Activated CD4-positive, alpha-beta T cell treated with anti-CD3 and anti-CD28 coated beads, Interleukin-2, amount 10 ng/mL, durations not matched to agents 24 days and 14 days (primary cell): ENCODE data around the gene FGF1. TPM values are rescaled to one million over a fixed set of nuclear protein-coding genes. Genes with fewer than 3 reads are reported as not detected.

Source experiments
- DNase-seq: peaks from one replicate; pipeline ENCODE4 v3.0.0; 2022
- H3K27ac Mint-ChIP-seq: one replicate; pipeline ENCODE4 v1.8.0; 2022; ENCODE audit warnings: mild to moderate bottlenecking, mixed read lengths
- H3K27me3 Mint-ChIP-seq: one replicate; pipeline ENCODE4 v1.8.0; 2022; ENCODE audit warnings: mixed read lengths
- H3K36me3 Mint-ChIP-seq: one replicate; pipeline ENCODE4 v1.8.0; 2022; ENCODE audit warnings: low read depth, mild to moderate bottlenecking, mixed read lengths
- H3K4me1 Mint-ChIP-seq: one replicate; pipeline ENCODE4 v1.8.0; 2021; ENCODE audit warnings: mixed read lengths
- H3K4me3 Mint-ChIP-seq: one replicate; pipeline ENCODE4 v1.8.0; 2022; ENCODE audit warnings: mild to moderate bottlenecking, moderate library complexity, mixed read lengths
- H3K9me3 Mint-ChIP-seq: one replicate; pipeline ENCODE4 v1.8.0; 2021; ENCODE audit warnings: mixed read lengths
- intact Hi-C: fragments of 100-400 bp; cut with micrococcal nuclease; formaldehyde crosslinking; loops from one replicate; pipeline ENCODE4 v1.15.1; 2023
- total RNA-seq: library from RNA; stranded (reverse); gene quantifications from 2 replicates; pipeline ENCODE4 v1.2.3, GENCODE V29; 2022

FGF1 gene
- not detected in 2 replicates for total RNA-seq

DNA sequence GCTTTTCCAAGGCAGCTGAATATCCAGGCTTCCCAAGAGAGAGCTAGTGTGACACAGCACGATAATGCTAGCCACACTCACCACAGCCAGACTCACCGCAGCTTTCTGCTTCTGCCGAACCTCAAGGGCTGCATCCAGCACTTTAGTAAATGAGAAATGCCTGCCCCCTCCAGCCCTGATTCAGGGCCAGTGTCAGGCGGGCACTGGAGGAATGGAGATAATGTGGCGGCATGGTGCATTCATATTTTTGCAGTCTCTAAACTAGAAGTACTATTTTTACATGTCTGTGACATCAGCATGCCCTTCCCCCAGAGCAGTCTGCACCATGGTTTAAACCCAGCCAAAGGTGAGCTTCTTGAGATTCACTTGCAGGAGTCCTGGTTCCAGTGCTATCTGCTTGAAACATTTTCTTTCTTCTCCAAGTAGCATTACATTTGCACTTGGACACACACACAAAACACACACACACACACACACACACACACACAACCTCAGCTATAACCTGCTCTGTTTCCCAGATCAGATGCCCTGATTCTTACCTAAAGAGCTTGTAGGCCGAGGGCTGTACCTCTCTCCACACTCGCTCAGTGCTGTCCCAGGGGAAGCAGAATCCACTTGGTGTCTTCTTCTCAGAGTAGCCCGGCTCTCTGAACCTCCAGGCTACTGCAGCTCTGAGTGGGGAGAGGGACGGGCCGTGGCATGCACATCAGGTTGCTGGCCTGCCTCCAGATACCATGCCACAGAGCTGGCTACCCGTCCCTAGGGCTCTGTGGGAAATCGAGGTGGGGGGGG is at the start of gene FGF1:
Gene FGF1, minus strand, starts transcription at position 673 of the 792 bp plus-strand sequence. CDS start 71,963 bp downstream, outside the sequence.
- intact Hi-C loops = no loop called here
- no peaks in the 10 kb centered on the region for H3K9me3 Mint-ChIP-seq
- no peak within 1 kb of the TSS for H3K27ac Mint-ChIP-seq
- no peak for DNase-seq
- H3K4me3 Mint-ChIP-seq = no peak within 1 kb of the TSS
- no peaks in the 10 kb centered on the region for H3K4me1 Mint-ChIP-seq
- peaks cover 9% of the 10 kb centered on the region for H3K27me3 Mint-ChIP-seq
- no peaks in the 10 kb centered on the region for H3K36me3 Mint-ChIP-seq

DNA sequence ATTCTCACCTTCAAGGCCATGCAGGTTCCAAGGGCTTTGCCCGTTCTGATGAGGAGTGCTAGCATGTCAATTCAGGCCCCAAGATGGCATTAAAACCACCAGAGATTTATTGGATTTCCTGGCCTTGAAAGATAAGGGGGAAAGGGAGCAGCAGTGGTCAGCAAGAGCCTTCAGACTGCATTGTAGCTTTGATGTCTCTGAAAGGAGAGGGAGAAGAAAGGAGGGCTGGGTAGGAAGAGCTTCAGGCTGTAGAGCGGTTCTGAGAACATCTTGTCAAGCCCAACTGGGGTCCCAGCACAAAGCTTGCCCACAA is 41.8 kb upstream of the FGF1 start:
- no peak overlapping the region for H3K4me3 Mint-ChIP-seq
- no peaks in the 10 kb centered on the region for H3K4me1 Mint-ChIP-seq
- no peaks in the 10 kb centered on the region for H3K9me3 Mint-ChIP-seq

DNA sequence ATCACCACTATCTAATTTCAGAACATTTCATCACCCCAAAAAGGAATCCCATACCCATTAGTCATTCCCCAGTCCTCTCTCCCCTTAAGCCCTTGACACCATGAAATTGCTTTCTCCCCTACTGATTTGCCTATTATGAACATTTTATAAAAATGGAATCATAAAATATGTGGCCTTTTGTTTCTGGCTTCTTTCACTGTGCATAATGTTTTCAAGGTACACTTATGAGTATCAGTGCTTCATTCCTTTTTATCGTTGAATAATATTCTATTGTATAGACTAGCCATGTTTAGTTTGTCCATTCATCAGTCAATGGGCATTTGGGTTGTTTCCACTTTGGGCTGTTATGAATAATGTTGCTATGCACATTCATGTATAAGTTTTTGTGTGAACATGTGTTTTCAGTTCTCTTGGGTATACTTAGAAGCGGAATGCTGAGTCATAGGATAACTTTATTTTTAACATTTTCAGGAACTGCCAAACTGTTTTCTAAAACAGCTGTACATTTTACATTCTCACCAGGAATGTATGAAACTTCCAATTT is 40.4 kb upstream of the FGF1 start:
- Mint-ChIP-seq H3K9me3 (no peaks in the 10 kb centered on the region), H3K36me3 (no peaks in the 10 kb centered on the region), H3K4me3 (no peak overlapping the region), H3K27me3 (peaks cover 6% of the 10 kb centered on the region), H3K4me1 (no peaks in the 10 kb centered on the region), H3K27ac (no peak overlapping the region)
- intact Hi-C loops = no loop called here
- no peak for DNase-seq

More for the DNA sequence above, 41.8 kb upstream of the FGF1 start:
- Mint-ChIP-seq H3K27me3 (peaks cover 6% of the 10 kb centered on the region), H3K27ac (no peak overlapping the region), H3K36me3 (no peaks in the 10 kb centered on the region)
- no peak for DNase-seq
- intact Hi-C loops = no loop called here

DNA sequence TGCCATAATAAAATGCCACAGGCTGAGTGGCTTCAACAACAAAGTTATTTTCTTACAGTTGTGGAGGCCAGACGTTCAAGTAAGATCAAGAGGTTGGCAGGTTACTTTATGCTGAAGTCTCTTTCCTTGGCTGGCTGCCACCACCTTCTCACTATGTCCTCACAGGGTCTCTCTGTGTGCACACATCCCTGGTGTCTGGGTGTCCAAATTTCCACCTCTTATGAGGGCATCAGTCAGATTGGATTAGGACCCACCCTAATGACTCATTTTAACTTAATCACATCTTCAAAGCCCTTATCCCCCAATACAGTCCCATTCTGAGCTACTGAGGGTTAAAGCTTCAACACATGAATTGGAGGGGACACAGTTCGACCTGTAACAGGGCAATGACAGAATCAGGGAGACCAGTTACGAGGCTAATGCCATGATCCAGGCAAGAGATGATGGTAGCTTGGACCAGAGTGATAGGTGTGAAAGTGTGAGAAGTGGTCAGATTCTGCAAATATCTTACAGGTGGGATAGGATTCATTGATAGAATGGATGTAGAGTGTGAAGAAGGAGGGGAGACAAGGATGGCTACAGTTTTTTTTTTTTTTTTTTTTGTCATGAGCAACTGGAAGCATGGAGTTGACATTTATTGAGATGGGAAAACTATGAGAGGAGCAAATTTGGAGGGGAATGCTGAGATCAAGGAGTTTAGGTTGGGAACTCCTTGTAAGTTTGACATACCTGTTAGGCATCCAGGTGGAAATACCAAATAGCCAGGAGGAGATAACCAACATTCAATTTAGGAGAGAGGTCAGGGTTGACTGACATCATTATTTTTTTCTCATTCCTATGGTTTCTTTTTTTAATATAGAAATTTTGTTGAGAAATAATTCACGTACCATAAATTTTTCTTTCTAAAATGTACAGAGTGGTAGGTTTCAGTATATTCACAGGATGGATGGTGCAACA is 39.6 kb upstream of the FGF1 start:
- no peaks in the 10 kb centered on the region for H3K36me3 Mint-ChIP-seq

DNA sequence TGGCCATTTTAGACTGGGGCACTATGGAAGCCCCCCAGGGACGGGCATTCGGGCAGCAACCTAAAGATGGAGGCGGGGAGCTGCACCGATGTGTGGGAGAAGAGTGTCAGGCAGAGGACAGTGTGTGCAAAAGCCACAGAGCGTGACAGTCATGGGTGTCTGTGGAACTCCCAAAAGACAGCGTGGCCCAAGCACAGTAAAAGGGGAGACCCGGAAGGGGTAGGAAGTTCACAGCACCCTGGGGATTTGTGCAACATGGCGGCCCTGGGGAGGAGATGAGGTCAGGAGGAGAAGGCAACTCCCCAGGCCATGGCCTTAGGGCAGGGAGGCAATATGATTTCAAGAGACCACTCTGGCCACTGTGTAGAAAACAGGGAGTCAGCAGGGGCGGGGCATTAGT is 38.9 kb upstream of the FGF1 start:
- Mint-ChIP-seq H3K36me3 (no peaks in the 10 kb centered on the region), H3K9me3 (no peaks in the 10 kb centered on the region), H3K4me1 (no peaks in the 10 kb centered on the region), H3K27ac (no peak overlapping the region), H3K27me3 (peaks cover 6% of the 10 kb centered on the region), H3K4me3 (no peak overlapping the region)
- no peak for DNase-seq
- intact Hi-C loops = no loop called here

More for the DNA sequence above, 39.6 kb upstream of the FGF1 start:
- peaks cover 6% of the 10 kb centered on the region for H3K27me3 Mint-ChIP-seq
- no peak for DNase-seq
- no peaks in the 10 kb centered on the region for H3K4me1 Mint-ChIP-seq
- peak overlapping the region; percentile 7 for H3K27ac Mint-ChIP-seq
- no peaks in the 10 kb centered on the region for H3K9me3 Mint-ChIP-seq
- no peak overlapping the region for H3K4me3 Mint-ChIP-seq
- intact Hi-C loops = no loop called here

DNA sequence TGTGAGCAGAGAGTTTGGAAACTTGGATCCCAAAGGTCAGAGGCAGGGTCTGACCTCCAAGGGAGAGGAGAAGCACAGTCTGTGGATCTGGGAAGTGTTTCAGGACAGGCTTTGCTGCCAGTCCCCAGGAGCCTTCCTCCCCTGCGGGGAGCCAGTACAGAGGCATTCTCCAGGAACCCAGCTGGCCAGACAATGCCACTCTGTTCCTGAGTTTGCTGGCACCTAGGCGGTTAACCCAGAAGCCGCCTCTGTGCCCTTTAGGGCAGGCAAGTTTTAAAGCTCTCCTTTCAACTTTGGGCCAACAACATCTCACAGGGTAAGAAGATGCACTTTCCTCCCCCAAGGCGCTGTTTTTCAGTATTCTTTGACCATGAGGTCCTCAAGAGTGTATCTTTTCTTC is 37.0 kb upstream of the FGF1 start:
- no peaks in the 10 kb centered on the region for H3K4me1 Mint-ChIP-seq
- intact Hi-C loops = no loop called here
- no peak for DNase-seq
- no peaks in the 10 kb centered on the region for H3K9me3 Mint-ChIP-seq
- no peak overlapping the region for H3K27ac Mint-ChIP-seq
- peaks cover 6% of the 10 kb centered on the region for H3K27me3 Mint-ChIP-seq
- H3K4me3 Mint-ChIP-seq = no peak overlapping the region
- H3K36me3 Mint-ChIP-seq = no peaks in the 10 kb centered on the region

DNA sequence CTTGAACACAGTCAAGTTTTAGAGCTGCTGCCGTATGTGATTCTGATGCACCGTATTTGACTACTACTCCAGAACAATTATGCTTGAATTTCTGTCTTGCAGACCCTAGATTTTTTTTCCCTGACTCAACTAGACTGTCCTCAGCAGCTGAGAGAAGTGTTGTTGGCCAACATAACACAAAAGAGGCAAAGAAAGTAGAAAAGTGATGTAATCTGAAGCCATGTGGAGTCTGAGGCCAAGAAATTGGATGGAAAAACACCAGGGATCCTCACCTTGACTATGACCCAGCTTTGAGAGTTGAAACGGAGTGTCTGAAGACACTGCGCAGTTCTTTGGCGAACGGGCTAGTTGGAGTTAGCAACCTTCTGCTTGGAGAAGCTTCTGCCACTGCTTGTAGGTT is 36.3 kb upstream of the FGF1 start:
- DNase-seq = no peak
- H3K27ac Mint-ChIP-seq = no peak overlapping the region
- peaks cover 8% of the 10 kb centered on the region for H3K27me3 Mint-ChIP-seq
- no peaks in the 10 kb centered on the region for H3K9me3 Mint-ChIP-seq
- no peaks in the 10 kb centered on the region for H3K36me3 Mint-ChIP-seq
- H3K4me1 Mint-ChIP-seq = no peaks in the 10 kb centered on the region
- no peak overlapping the region for H3K4me3 Mint-ChIP-seq
- intact Hi-C loops = no loop called here

DNA sequence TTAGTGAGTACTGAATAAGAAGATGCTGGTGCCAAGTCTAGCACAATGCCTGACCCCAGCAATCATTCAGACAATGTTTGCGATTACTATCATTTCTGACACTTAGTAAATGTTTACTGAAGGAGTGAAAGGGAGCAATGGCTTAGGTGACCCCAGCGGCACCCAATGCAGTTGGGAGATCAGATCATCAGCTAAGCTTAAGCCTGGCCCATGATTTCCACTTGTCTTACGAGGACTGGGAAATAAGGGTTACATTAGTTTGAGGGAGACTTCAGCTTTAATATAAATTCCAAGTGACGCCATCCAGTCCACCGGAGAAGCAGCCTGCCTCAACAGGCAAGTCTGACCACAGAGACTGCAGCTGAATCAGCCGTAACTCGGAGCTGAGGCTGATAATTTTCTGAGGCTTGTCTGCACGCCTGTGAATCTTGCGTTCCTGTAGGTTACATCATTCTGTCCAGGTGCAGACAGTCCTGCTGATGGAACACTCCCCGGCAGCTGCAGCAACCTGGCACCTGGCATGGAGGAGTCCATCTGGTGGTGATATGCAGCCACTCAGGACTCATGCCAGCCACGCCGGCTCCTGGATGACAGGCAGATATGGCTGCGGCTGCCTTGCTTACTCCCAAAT is 34.9 kb upstream of the FGF1 start:
- DNase-seq = no peak
- H3K27me3 Mint-ChIP-seq = peaks cover 18% of the 10 kb centered on the region
- H3K4me3 Mint-ChIP-seq = no peak overlapping the region
- H3K4me1 Mint-ChIP-seq = no peaks in the 10 kb centered on the region
- no peaks in the 10 kb centered on the region for H3K9me3 Mint-ChIP-seq
- H3K27ac Mint-ChIP-seq = no peak overlapping the region
- no peaks in the 10 kb centered on the region for H3K36me3 Mint-ChIP-seq
- intact Hi-C loops = no loop called here

DNA sequence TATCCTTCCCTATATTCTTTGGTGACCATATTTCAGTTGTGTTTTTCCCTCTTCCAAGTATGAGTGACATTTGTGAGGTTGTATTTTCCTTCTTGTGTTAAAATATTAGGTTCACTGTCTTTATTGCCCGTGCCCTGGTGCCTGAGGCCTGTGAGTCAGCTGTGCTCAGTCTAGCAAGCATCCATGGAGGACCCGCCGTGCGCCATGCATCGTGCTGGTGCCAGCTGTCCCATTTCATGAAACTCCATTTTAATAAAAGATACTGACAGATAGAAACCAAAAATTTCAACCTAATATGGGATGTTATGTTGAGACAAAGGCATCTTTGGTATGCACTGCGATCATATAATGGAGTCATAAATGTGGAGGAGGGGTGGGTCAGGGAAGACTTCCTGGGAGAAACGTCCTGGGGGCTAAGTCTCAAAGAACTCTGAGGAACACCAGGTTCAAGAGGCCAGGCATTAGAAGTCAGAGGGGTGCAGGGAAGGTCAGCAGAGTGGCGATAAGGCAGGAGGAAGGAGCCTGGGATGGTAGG is 34.0 kb upstream of the FGF1 start:
- no peak for DNase-seq
- Mint-ChIP-seq H3K4me1 (no peaks in the 10 kb centered on the region), H3K27ac (no peak overlapping the region), H3K27me3 (peaks cover 14% of the 10 kb centered on the region), H3K9me3 (no peaks in the 10 kb centered on the region), H3K4me3 (no peak overlapping the region), H3K36me3 (no peaks in the 10 kb centered on the region)
- intact Hi-C loops = no loop called here

DNA sequence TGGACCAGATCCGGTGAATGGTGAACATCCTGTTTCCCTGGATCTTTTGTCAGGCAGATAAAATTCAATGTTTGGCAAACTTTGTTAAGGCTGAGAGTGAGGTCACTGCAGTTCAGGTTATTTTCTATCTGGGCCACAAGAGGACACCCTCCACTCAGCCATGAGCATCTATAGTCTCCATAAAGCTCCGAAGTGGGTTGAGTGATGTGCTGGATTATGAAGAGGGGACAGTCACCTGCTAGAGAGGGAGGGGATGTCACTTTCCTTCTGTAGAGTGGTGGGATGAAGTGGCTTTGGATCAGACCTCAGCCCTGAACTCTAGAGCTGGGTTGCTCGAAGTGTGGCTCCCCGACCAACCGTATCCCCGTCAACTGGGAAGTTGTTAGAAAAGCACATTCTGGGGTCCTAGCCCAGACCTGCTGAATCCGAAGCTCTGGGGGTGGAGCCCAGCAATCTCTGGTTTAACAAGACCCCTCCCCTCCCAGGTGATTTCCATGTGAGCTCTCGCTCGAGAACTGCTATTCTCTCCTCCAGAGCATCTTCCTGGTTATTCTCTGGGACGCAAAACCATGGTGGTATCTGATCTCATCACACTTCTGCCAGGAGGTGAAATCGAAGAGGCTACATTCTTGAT is 31.8 kb upstream of the FGF1 start:
- no peaks in the 10 kb centered on the region for H3K9me3 Mint-ChIP-seq
- no peak overlapping the region for H3K27ac Mint-ChIP-seq
- peak; percentile 66 for DNase-seq
- intact Hi-C loops = loop anchor here (1.0 kb wide), 2 partner anchors 150 to 163 kb away; no protein-coding TSS in a partner anchor
- peaks cover 4% of the 10 kb centered on the region for H3K4me1 Mint-ChIP-seq
- peaks cover 18% of the 10 kb centered on the region for H3K27me3 Mint-ChIP-seq
- H3K36me3 Mint-ChIP-seq = no peaks in the 10 kb centered on the region
- H3K4me3 Mint-ChIP-seq = no peak overlapping the region

DNA sequence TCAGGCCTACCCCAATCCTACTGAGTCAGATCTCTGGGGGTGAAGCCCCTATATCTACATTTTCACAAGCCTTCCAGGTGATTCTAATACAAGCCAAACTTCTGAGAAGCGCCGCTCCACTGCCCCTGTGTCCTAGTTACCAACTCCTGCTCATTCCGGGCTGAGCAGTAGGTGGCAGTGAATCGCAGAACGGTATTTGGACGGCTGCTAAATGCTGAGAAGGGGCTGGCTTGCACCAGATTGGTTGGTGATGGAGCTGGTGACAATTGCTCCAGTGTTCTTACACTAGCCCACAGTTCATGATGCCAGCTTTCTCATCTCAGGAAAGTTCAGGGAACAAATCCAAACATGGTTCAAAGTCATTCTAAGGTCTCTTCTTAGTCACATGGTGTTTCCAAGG is 31.1 kb upstream of the FGF1 start:
- peak; percentile 75 for DNase-seq
- no peaks in the 10 kb centered on the region for H3K36me3 Mint-ChIP-seq
- intact Hi-C loops = loop anchor here (1.0 kb wide), 2 partner anchors 150 to 163 kb away; no protein-coding TSS in a partner anchor
- H3K4me1 Mint-ChIP-seq = peaks cover 4% of the 10 kb centered on the region
- H3K4me3 Mint-ChIP-seq = no peak overlapping the region
- H3K9me3 Mint-ChIP-seq = no peaks in the 10 kb centered on the region
- no peak overlapping the region for H3K27ac Mint-ChIP-seq
- H3K27me3 Mint-ChIP-seq = peaks cover 18% of the 10 kb centered on the region

DNA sequence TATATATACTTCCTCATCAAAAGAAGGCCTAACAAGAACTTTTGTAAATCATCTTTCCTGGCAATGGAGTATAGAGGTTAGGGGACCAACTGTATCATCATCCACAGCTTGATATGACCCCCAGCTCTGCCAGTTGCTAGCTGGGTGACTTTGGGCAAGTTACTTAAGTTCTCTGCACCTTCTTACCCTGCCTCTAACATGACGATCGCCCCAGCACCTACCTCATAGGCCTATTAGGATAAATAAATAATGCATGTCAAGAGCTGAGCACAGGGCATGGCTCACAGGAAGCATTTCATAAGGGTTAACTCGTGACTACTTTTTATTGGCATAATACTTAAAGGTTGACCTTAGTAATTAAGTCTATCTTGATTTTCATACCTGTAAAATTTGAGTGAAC is 29.4 kb upstream of the FGF1 start:
- intact Hi-C loops = no loop called here
- H3K9me3 Mint-ChIP-seq = peaks cover 3% of the 10 kb centered on the region
- no peak overlapping the region for H3K4me3 Mint-ChIP-seq
- H3K27ac Mint-ChIP-seq = no peak overlapping the region
- H3K27me3 Mint-ChIP-seq = peaks cover 18% of the 10 kb centered on the region
- peaks cover 4% of the 10 kb centered on the region for H3K4me1 Mint-ChIP-seq
- DNase-seq = no peak
- no peaks in the 10 kb centered on the region for H3K36me3 Mint-ChIP-seq

DNA sequence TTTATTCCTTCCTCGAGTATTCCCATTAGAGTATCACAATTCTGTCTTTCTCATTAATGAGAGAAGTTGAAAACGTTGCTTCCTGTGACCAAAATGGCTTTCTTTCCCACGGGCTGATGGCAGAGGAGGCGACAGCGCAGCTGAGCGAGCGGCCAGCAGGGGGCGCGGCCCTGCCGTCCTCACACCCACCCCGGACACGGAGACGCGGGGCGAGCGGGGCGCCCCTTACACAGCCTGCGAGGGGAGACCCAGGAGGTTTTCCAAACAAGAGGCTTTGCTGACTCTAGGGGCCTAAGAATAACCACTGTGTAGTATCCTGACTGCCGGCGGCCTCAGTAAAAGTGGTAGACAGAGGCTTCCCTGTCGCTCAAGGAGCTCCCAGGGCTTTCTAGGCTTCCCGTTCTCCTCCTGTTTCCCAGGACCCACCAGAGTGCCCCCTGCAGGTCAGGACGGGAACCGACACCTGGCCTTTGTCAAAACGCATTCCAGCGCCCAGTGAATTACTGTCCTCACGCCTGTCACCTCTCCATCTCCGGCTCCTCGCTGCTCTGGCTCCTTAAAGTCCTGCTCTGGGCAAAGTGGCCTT is 27.3 kb upstream of the FGF1 start:
- intact Hi-C loops = loop anchor here (1.0 to 2.0 kb wide), 3 partner anchors 154 to 176 kb away; no protein-coding TSS in a partner anchor
- Mint-ChIP-seq H3K27ac (no peak overlapping the region), H3K4me1 (peaks cover 4% of the 10 kb centered on the region), H3K4me3 (peak overlapping the region; percentile 80), H3K27me3 (peaks cover 30% of the 10 kb centered on the region), H3K36me3 (no peaks in the 10 kb centered on the region), H3K9me3 (peaks cover 3% of the 10 kb centered on the region)
- peak; percentile 95 for DNase-seq
